Measurements from ENCODE around the gene IGSF21. TPM values are rescaled to one million over a fixed set of nuclear protein-coding genes. Genes with fewer than 3 reads are reported as not detected.

IGSF21 gene
- total RNA-seq, 1 experiment from 2014 or later: not detected

GRCh38 chr1:18422954-18423353 is 315.4 kb downstream of the IGSF21 start:
- H3K9me3 Mint-ChIP-seq (ENCODE audit: low read depth, unreplicated experiment): peaks cover 2% of the 10 kb centered on the region

GRCh38 chr1:18426580-18426979 is 319.0 kb downstream of the IGSF21 start:
- CTCF ChIA-PET: no interaction called here
- peaks cover 20% of the 10 kb centered on the region for H3K27me3 Mint-ChIP-seq (ENCODE audit: unreplicated experiment)
- no peak overlapping the region for H3K4me3 Mint-ChIP-seq (ENCODE audit: low read depth, unreplicated experiment)
- no peak for TF ChIP-seq CTCF (IDR thresholded peaks at IDR 0.05; ENCODE audit: unreplicated experiment)
- no peaks in the 10 kb centered on the region for H3K4me1 Mint-ChIP-seq (ENCODE audit: low read depth, unreplicated experiment)
- H3K27ac Mint-ChIP-seq (ENCODE audit: unreplicated experiment): no peak overlapping the region
- H3K36me3 Mint-ChIP-seq (ENCODE audit: insufficient read depth, unreplicated experiment): no peaks in the 10 kb centered on the region
- intact Hi-C loops (cut with micrococcal nuclease; ENCODE audit: unreplicated experiment): no loop called here
- no peaks in the 10 kb centered on the region for H3K9me3 Mint-ChIP-seq (ENCODE audit: low read depth, unreplicated experiment)
- BruUV-seq (replicated peaks): no TSS peak
- no peak for DNase-seq

More at GRCh38 chr1:18422954-18423353, 315.4 kb downstream of the IGSF21 start:
- DNase-seq: no peak
- intact Hi-C loops (cut with micrococcal nuclease; ENCODE audit: unreplicated experiment): no loop called here
- Mint-ChIP-seq H3K27me3 (ENCODE audit: unreplicated experiment) (peaks cover 22% of the 10 kb centered on the region), H3K4me1 (ENCODE audit: low read depth, unreplicated experiment) (no peaks in the 10 kb centered on the region), H3K27ac (ENCODE audit: unreplicated experiment) (no peak overlapping the region), H3K4me3 (ENCODE audit: low read depth, unreplicated experiment) (no peak overlapping the region), H3K36me3 (ENCODE audit: insufficient read depth, unreplicated experiment) (no peaks in the 10 kb centered on the region)
- no peak for TF ChIP-seq CTCF (IDR thresholded peaks at IDR 0.05; ENCODE audit: unreplicated experiment)
- CTCF ChIA-PET: no interaction called here
- no TSS peak for BruUV-seq (replicated peaks)
